Measurements from ENCODE around the gene MS4A18. TPM values are rescaled to one million over a fixed set of nuclear protein-coding genes. Genes with fewer than 3 reads are reported as not detected.

Gene MS4A18
- polyA plus RNA-seq, 3 donors, result not detected

DNA sequence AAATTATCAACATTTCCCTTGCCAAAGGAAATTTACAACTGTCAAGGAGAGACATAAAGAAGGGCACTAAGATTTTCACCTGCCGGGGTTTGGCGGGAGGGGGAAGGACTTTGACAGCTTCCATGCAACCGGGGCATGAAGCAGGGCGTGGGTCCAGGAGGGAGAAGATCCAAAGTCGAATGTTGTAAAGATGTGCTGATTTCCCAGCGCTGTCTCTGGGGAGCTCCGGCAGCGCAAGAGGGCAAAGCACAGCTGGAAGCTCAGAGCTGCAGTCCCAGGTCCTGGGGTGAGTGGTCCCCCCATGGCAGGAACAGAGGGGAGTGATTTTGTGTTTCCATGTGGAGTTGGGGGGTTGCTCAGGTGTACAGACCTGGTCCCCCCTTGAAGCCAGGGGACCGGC is 60.6 kb downstream of the MS4A18 start, which contains the start of gene MS4A10:
Gene MS4A10 (plus strand): TSS at position 198 of the 400 bp plus-strand sequence. CDS start 5,003 bp downstream, outside the sequence.
- DNase-seq (ENCODE audit: low read depth in 3 of 3, low spot score in 2 of 3), result no peak

DNA sequence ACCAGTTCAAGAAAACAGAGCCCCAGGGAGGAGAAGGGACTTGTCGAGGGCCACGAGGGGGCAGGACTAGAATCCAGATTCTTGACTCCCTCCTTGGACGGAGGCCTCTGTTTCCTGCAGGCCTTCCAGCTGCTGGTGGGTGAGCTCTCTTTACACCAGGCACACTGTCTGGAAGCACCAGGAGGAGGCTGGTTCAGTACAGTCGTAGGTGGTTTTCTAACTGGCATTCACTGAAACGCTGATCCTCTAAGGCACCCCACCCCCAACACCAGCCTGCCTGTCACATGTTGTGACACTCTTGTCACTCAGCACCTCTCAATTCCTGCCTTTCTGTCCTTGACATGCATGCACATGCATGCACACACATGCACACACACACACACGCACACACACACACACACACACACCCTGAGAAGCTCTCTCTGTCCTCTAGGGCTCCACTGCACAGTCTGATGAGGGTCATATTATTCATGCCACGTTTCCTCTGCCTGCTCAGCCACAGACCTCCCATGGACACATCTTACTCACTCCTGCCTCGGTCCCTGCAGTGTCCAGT is 61.4 kb downstream of the MS4A18 start:
- no peak for DNase-seq (ENCODE audit: low read depth in 3 of 3, low spot score in 2 of 3)

DNA sequence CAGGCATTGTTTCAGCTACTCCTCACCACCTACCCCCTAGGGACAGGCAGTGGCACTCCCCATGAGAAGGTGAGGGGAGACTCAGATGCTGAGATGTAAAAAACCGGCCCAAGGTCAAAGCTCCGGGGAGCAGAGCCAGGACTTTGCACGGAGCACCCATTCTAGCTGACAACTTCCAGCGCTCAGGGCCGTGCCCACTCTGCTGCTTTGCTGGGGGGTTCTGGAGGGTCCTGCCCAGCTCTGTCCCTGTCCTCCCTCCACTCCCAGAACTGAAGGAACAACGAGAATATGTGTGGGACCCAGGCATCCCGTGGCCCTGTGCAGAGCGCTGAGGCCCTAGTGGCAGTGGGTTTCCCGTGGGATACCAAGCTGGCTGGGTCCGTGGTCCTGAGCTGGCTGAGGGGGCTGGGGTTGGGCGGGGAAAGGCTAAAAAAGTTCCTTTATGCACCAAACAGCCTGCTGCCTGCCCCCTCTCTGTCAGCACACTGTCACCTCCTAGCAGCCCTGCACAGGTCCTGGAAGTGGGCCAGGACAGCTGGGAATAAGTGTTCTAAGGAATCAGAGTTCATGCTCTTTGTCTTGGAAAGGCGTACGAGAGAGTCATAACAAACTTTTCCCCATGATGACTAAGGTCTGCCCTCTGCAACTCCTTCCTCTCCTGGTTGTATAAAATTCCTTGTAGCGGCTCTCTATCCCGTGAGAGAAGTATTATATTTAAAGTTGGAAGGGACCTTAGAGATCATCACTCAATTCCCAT is 62.5 kb downstream of the MS4A18 start:
- DNase-seq (ENCODE audit: low read depth in 3 of 3, low spot score in 2 of 3), result no peak

DNA sequence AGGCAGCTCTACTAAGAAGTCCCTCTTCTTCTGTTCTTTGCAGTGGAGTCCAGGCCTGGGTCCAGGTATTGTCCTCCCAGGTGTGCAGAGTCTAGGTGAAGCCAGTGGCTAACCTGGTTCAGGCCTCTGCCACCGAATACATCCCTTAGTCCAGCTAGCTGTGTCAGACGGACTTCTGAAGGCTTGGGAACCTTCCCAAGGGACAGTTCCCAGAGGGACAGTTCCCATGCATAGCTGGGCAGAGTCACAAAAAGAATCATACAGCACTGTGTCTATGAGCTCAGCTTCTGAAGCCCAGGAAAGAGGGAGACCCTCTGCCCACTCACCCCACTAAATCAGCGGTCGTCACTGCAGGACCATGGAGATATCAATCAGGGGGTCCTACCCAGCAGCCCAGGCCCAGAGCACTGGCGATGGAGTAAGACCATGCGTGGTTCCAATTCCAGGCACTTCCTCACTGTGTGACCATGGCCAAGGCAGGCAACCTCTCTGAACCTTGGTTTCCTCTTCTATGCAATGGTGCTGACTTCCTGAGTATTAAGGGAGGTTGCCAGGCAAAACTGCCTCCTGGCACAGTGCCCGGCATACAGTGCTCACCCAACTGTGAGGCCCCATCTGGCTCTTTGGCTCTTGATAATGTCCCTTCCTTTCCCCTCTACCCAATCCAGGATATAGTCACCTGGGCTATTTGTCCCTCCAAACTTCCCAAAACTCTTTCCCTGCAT is 64.0 kb downstream of the MS4A18 start:
- DNase-seq (ENCODE audit: low read depth in 3 of 3, low spot score in 2 of 3), result no peak

DNA sequence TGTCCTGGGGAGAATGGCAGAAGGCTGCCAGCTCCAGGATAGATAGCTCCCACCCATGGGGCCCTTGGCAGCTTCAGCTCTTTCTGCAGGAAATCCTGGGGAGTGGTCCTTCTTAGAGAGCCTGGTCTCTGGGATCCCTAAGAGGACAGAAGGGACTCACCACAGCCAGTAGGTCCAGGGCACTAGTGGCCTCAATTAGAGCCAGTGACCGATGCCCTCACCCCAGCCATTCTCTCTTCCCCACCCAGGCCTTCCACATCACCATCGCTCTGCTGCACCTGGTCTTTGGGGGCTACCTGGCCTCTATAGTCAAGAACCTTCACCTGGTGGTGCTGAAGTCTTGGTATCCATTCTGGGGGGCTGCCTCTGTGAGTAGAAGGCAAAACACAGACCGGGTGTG is 66.2 kb downstream of the MS4A18 start:
- no peak for DNase-seq (ENCODE audit: low read depth in 3 of 3, low spot score in 2 of 3)

DNA sequence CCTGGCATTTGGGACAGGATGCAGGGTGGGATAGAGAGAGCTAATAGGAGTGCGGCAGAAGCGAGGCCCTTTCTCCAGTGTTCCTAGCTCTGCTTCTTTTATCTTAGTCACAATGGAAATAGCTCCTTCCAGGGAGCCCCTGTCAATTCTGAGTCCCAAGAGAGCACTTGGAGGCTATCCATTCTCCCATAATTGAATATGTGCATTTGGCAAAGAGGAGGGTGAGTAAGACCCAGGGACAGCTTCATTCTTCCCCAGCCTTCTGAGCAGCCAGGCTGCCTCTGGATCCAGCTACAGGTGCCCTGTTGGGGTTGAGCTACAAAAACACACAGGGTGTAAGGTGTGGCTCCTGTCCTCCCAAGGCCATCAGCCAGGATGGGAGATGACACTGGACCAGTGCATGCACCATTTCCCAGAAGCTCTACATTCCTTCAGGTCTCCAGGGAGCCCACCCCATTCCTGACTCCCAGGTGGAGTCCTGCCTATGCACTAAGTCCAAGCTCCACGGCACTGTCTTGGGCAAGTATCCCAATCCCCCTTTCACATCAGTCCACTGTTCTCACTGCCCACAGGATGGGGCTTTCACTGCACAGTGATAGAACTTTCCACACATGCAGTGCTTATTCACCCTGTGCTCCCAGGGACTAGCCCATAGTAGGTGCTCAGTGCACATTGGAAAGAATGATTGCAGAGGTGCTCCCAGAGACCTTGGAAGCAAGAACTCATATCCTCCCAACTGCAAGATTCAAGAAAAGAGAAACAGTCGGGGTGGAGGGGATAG is 66.8 kb downstream of the MS4A18 start:
- DNase-seq (ENCODE audit: low read depth in 3 of 3, low spot score in 2 of 3), result no peak

DNA sequence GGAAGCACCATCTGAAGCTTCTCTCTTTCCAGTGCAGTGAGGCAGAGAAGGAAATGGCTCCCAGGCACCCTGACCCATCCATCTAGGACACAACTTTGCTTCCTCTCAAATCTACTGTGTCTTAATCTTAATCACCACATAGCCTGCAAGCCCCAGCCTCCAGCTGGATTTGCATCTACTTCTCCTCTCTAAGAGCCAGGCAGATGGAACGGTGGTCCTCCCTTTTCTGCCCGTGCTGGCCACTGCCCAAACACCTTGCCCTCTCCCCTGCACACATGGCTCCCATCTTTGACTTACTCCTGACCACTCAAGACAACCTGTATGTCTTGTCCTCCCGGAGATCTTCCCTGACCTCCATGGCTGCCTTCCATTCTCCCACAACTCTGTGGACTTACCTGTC is 68.0 kb downstream of the MS4A18 start:
- no peak for DNase-seq (ENCODE audit: low read depth in 3 of 3, low spot score in 2 of 3)

Other genes with a start within 250 kb of the MS4A18 start
- gene MS4A12, start 231.9 kb upstream of the MS4A18 start, polyA plus RNA-seq (ENCODE audit: insufficient read length in 3 of 3), result not detected
- gene MS4A13, start 209.3 kb upstream of the MS4A18 start, polyA plus RNA-seq (ENCODE audit: insufficient read length in 3 of 3), result not detected
- not detected for gene MS4A8, start 25.1 kb upstream of the MS4A18 start, polyA plus RNA-seq (ENCODE audit: insufficient read length in 3 of 3)
- gene MS4A15, start 32.1 kb downstream of the MS4A18 start, polyA plus RNA-seq (ENCODE audit: insufficient read length in 3 of 3), result not detected
- under 1 TPM; 0.11 to 0.18 (median 0.13) TPM for gene MS4A10, start 60.6 kb downstream of the MS4A18 start, polyA plus RNA-seq (ENCODE audit: insufficient read length in 3 of 3)
- 10 to 100 TPM; 16.8 to 17.1 (median 16.9) TPM for gene CCDC86, start 117.4 kb downstream of the MS4A18 start, polyA plus RNA-seq (ENCODE audit: insufficient read length in 3 of 3)
- gene PTGDR2, start 131.2 kb downstream of the MS4A18 start, polyA plus RNA-seq (ENCODE audit: insufficient read length in 3 of 3), result under 1 TPM; 0.08 to 0.25 (median 0.24) TPM
- gene ZP1, start 142.8 kb downstream of the MS4A18 start, polyA plus RNA-seq (ENCODE audit: insufficient read length in 3 of 3), result not detected
- gene PRPF19, start 181.9 kb downstream of the MS4A18 start, polyA plus RNA-seq (ENCODE audit: insufficient read length in 3 of 3), result 100 to 1,000 TPM; 132 to 140 (median 138) TPM
- 10 to 100 TPM; 86.2 to 91.3 (median 86.6) TPM for gene TMEM109, start 189.4 kb downstream of the MS4A18 start, polyA plus RNA-seq (ENCODE audit: insufficient read length in 3 of 3)
- gene TMEM132A, start 199.7 kb downstream of the MS4A18 start, polyA plus RNA-seq (ENCODE audit: insufficient read length in 3 of 3), result 10 to 100 TPM; 45.0 to 55.6 (median 46.9) TPM
- gene SLC15A3, start 227.5 kb downstream of the MS4A18 start, polyA plus RNA-seq (ENCODE audit: insufficient read length in 3 of 3), result 10 to 100 TPM; 15.7 to 19.1 (median 17.5) TPM
- gene CD6, start 247.0 kb downstream of the MS4A18 start, polyA plus RNA-seq (ENCODE audit: insufficient read length in 3 of 3), result 1 to 10 TPM in 2 of 3 donors, under 1 TPM in 1; 0.82 to 1.5 (median 1.1) TPM

All from right renal cortex interstitium (tissue), 3 donors.